ENCODE measurements around the gene FSD1. TPM values are rescaled to one million over a fixed set of nuclear protein-coding genes. Genes with fewer than 3 reads are reported as not detected.
A peak's percentile ranks its signal among the peaks of the same experiment; 100 is the strongest.

FSD1 gene
- total RNA-seq, 1 donor from 2014 or later = not detected

GRCh38 chr19:4369109-4369887 lies 64.9 kb downstream of the FSD1 start:
- ATAC-seq (ENCODE audit: poor library complexity) = no peak
- intact Hi-C loops (cut with DNase I) = no loop called here
- DNase-seq = peak; percentile 63

- DNase-seq = peak; percentile 69
- ATAC-seq (ENCODE audit: poor library complexity) = peak; percentile 6
- intact Hi-C loops (cut with DNase I) = no loop called here
Measured at GRCh38 chr19:4369888-4370260, 65.5 kb downstream of the FSD1 start.

DNA sequence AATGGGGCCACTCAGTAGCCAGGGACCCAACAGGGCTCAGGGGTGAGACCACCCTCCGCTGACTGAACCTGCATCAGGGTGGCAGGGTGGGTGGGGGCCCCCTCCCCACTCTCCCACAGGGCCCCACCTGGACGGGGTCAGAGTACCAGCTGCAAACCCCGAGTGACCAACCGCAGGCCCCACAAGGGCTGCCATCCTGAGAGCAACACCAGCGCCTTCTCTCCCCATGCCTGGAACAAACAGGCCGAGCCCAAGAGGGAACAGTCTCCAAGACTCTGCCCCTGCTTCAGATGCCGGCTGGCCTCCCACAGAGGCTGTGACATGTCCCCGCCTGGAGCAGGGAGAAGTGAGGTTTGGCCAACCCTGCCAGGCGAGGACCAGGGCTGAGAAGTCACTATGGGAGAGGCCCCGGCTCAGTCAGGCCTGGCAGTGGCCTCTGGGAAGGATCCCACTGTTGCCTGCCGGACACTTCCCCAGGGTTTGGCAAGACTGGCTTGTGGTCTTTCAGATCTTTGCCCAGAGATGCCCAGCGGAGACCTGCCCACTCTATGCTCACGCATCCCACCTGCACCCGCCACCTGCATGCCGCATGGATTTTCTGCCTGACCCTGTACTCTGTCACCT lies 66.1 kb downstream of the FSD1 start:
- intact Hi-C loops (cut with DNase I) = no loop called here
- DNase-seq (no peak), ATAC-seq (ENCODE audit: poor library complexity) (no peak)

GRCh38 chr19:4371247-4372164 lies 67.1 kb downstream of the FSD1 start:
- intact Hi-C loops (cut with DNase I) = no loop called here
- DNase-seq = no peak
- ATAC-seq (ENCODE audit: poor library complexity) = no peak

DNA sequence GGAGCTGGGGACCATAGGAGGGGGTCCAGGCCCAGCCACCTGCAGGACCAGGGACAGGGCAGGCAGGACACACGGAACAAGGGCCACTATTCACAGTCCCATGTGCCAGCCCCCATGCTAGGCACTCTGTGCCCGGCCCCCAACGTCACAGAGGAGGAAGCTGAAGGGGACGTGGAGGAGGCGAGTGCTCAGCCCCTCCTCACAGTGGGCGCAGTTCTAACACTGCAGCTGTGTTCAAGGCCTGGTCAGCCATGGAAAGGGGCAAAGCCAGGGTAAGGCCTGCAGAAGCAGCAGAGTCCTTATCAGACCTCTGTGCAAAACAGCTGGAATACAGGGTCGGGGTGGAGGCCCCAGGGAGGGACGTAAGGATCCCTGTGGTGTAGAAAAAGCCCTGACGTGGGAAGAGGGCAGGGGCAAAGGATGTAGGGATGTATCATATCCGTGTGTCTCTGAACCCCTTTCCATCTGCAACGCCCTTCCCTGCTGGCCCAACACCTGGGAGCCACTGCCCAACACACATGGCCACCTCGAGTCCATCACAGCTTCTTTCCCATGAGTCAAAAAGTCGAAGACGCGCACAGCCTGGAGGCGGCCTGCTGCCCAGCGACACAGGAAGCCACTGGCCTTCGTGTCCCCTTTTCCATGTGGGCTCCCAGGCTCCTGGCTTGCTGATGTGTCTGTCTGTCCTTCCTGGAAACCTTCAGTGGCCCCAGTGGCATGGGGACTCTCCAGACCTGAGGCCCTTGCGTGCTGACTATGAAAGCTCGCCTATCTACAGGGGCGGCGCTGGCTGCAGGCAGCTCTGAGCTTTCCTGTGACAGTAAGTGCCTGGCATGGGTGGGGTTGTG lies 68.0 kb downstream of the FSD1 start:
- ATAC-seq (ENCODE audit: poor library complexity) (no peak), DNase-seq (no peak)
- intact Hi-C loops (cut with DNase I) = no loop called here

- intact Hi-C loops (cut with DNase I) = no loop called here
- ATAC-seq (ENCODE audit: poor library complexity) = no peak
- DNase-seq = no peak
Measured at GRCh38 chr19:4373013-4373367, 68.6 kb downstream of the FSD1 start.

Other genes with a start within 250 kb of the FSD1 start
- gene ZBTB7A, start 237.7 kb upstream of the FSD1 start, total RNA-seq = 31.4 TPM
- gene MAP2K2, start 180.5 kb upstream of the FSD1 start, total RNA-seq = 136 TPM
- not detected for gene CREB3L3, start 151.0 kb upstream of the FSD1 start, total RNA-seq
- 9.4 TPM for gene SIRT6, start 122.0 kb upstream of the FSD1 start, total RNA-seq
- 0.08 TPM for gene ANKRD24, start 121.9 kb upstream of the FSD1 start, total RNA-seq
- 0.51 TPM for gene EBI3, start 75.1 kb upstream of the FSD1 start, total RNA-seq
- 7.8 TPM for gene YJU2, start 57.5 kb upstream of the FSD1 start, total RNA-seq
- gene SHD, start 25.3 kb upstream of the FSD1 start, total RNA-seq = not detected
- 0.24 TPM for gene TMIGD2, start 2.2 kb upstream of the FSD1 start, total RNA-seq
- gene STAP2, start 34.2 kb downstream of the FSD1 start, total RNA-seq = 1.6 TPM
- gene MPND, start 39.0 kb downstream of the FSD1 start, total RNA-seq = 16.6 TPM
- gene SH3GL1, start 95.9 kb downstream of the FSD1 start, total RNA-seq = 18.6 TPM
- 5.4 TPM for gene CHAF1A, start 98.0 kb downstream of the FSD1 start, total RNA-seq
- gene UBXN6, start 153.2 kb downstream of the FSD1 start, total RNA-seq = 120 TPM
- 27.8 TPM for gene HDGFL2, start 167.7 kb downstream of the FSD1 start, total RNA-seq
- 239 TPM for gene PLIN4, start 213.9 kb downstream of the FSD1 start, total RNA-seq
- gene PLIN5, start 230.6 kb downstream of the FSD1 start, total RNA-seq = 64.6 TPM
- 0.22 TPM for gene LRG1, start 235.4 kb downstream of the FSD1 start, total RNA-seq